NCI-H146 treated with DMSO at 0.1 percent for 48 hours (cell line): ENCODE results near the gene JPH2.
"Not testable (repeated sequence)": the region's sequence is repeated elsewhere in the genome, so short reads cannot be mapped to it uniquely, and the experiment has no call there.

Source experiments
- DNase-seq: peaks from one replicate; lab custom pipeline; 2025; ENCODE audit not compliant: unreplicated experiment; lab: John Stamatoyannopoulos, UW

Gene JPH2

GRCh38 chr20:44159711-44160110 is 27.3 kb downstream of the JPH2 start:
- no peak for DNase-seq

- DNase-seq = no peak
Measured at GRCh38 chr20:44159125-44159524, 27.9 kb downstream of the JPH2 start.

- DNase-seq = no peak
Measured at GRCh38 chr20:44157061-44157460, 29.9 kb downstream of the JPH2 start.

GRCh38 chr20:44154521-44155001 is 32.4 kb downstream of the JPH2 start:
- no peak for DNase-seq

- no peak for DNase-seq
Measured at GRCh38 chr20:44153636-44154043, 33.3 kb downstream of the JPH2 start.

GRCh38 chr20:44151621-44152416 is 35.2 kb downstream of the JPH2 start:
- no peak for DNase-seq

- no peak for DNase-seq
Measured at GRCh38 chr20:44146272-44146671, 40.7 kb downstream of the JPH2 start.

- no peak for DNase-seq
Measured at GRCh38 chr20:44145131-44145775, 41.7 kb downstream of the JPH2 start.

- no peak for DNase-seq
Measured at GRCh38 chr20:44143936-44144335, 43.1 kb downstream of the JPH2 start.

- DNase-seq = no peak
Measured at GRCh38 chr20:44142413-44142812, 44.6 kb downstream of the JPH2 start.

- no peak for DNase-seq
Measured at GRCh38 chr20:44141873-44142272, 45.1 kb downstream of the JPH2 start.

GRCh38 chr20:44138867-44139266 is 48.1 kb downstream of the JPH2 start:
- DNase-seq = no peak

GRCh38 chr20:44137266-44137801 is 49.7 kb downstream of the JPH2 start:
- DNase-seq = no peak

- DNase-seq = no peak
Measured at GRCh38 chr20:44136579-44137265, 50.3 kb downstream of the JPH2 start.

- no peak for DNase-seq
Measured at GRCh38 chr20:44135417-44136204, 51.4 kb downstream of the JPH2 start.

- no peak for DNase-seq
Measured at GRCh38 chr20:44135012-44135412, 52.0 kb downstream of the JPH2 start.

- DNase-seq = no peak
Measured at GRCh38 chr20:44133424-44133823, 53.6 kb downstream of the JPH2 start.

GRCh38 chr20:44131704-44132103 is 55.3 kb downstream of the JPH2 start:
- no peak for DNase-seq

GRCh38 chr20:44129911-44130718 is 56.9 kb downstream of the JPH2 start:
- no peak for DNase-seq

- not testable (repeated sequence) for DNase-seq
Measured at GRCh38 chr20:44129300-44129699, 57.7 kb downstream of the JPH2 start.
